Neural cell (in vitro differentiated cells): Measurements from ENCODE around the gene GNAQ. TPM values are rescaled to one million over a fixed set of nuclear protein-coding genes. Genes with fewer than 3 reads are reported as not detected.

Source experiments
- H2AFZ ChIP-seq: fragments of 200-600, 300-800 bp; sonication (generic), shearing (Covaris generic); 2 replicates; pipeline ENCODE4 v1.6.0; 2014; ENCODE audit warnings: low read depth, mild to moderate bottlenecking, antibody characterized with exemption, low read length, moderate library complexity
- H3F3A ChIP-seq: fragments of 200-600 bp; shearing (Covaris generic); 2 replicates; pipeline ENCODE4 v1.6.1; 2016; ENCODE audit warnings: mild to moderate bottlenecking, moderate library complexity, mixed read lengths, antibody characterized with exemption, low read length; ENCODE audit not compliant: insufficient read depth, poor library complexity, severe bottlenecking
- H3K27ac ChIP-seq: fragments of 200-600, 300-800 bp; sonication (generic), shearing (Covaris generic); 2 replicates; pipeline ENCODE4 v1.5.1; 2014; ENCODE audit warnings: mild to moderate bottlenecking, low read length, moderate library complexity
- H3K27me3 ChIP-seq: fragments of 300-800, 200-600 bp; sonication (generic), shearing (Covaris generic); 2 replicates; pipeline ENCODE4 v1.6.0; 2014; ENCODE audit warnings: mild to moderate bottlenecking, low read depth, low read length, moderate library complexity; ENCODE audit not compliant: insufficient read depth
- H3K36me3 ChIP-seq: fragments of 300-800, 200-600 bp; sonication (generic), shearing (Covaris generic); 2 replicates; pipeline ENCODE4 v1.5.1; 2014; ENCODE audit warnings: mild to moderate bottlenecking, antibody characterized with exemption, low read length, moderate library complexity; ENCODE audit not compliant: insufficient read depth
- H3K4me2 ChIP-seq: fragments of 300-800, 200-600 bp; sonication (generic), shearing (Covaris generic); 2 replicates; pipeline ENCODE4 v1.6.0; 2014; ENCODE audit warnings: mild to moderate bottlenecking, low read length
- H3K4me3 ChIP-seq: fragments of 300-800, 200-600 bp; sonication (generic), shearing (Covaris generic); 2 replicates; pipeline ENCODE4 v1.5.1; 2014; ENCODE audit warnings: mild to moderate bottlenecking, low read length, moderate library complexity
- H3K79me2 ChIP-seq: fragments of 200-600 bp; shearing (Covaris generic); replicated peaks from 2 replicates; pipeline ENCODE4 v1.6.0; 2014; ENCODE audit warnings: mild to moderate bottlenecking, low read length, moderate library complexity; ENCODE audit not compliant: insufficient read depth
- H3K9ac ChIP-seq: fragments of 300-800, 200-600 bp; sonication (generic), shearing (Covaris generic); 2 replicates; pipeline ENCODE4 v1.6.1; 2016; ENCODE audit warnings: mild to moderate bottlenecking, low read length, mixed read lengths
- H3K9me2 ChIP-seq: fragments of 200-600 bp; shearing (Covaris generic); 2 replicates; pipeline ENCODE4 v1.6.1; 2016; ENCODE audit warnings: mild to moderate bottlenecking, low read length, mixed read lengths; ENCODE audit not compliant: insufficient read depth
- H3K9me3 ChIP-seq: fragments of 200-600, 300-800 bp; sonication (generic), shearing (Covaris generic); 2 replicates; pipeline ENCODE4 v1.6.1; 2016; ENCODE audit warnings: mild to moderate bottlenecking, mixed run types, low read length, moderate library complexity, mixed read lengths
- H4K20me1 ChIP-seq: fragments of 200-600 bp; shearing (Covaris generic); 2 replicates; pipeline ENCODE4 v1.6.1; 2016; ENCODE audit warnings: mild to moderate bottlenecking, mixed run types; ENCODE audit not compliant: insufficient read depth
- CTCF ChIP-seq: fragments of 450-650 bp; IDR thresholded peaks from 2 replicates; pipeline ENCODE4 v1.5.1; 2014; ENCODE audit warnings: antibody characterized with exemption, mild to moderate bottlenecking, moderate library complexity; ENCODE audit not compliant: poor library complexity, severe bottlenecking
- EP300 ChIP-seq: fragments of 450-650 bp; conservative IDR thresholded peaks from 2 replicates; pipeline ENCODE4 v1.6.1; 2014; ENCODE audit warnings: antibody characterized with exemption, mild to moderate bottlenecking, moderate library complexity; ENCODE audit not compliant: poor library complexity, severe bottlenecking
- EZH2 ChIP-seq: fragments of 200-600, 300-800 bp; shearing (Covaris generic), sonication (generic); IDR thresholded peaks from 2 replicates; pipeline ENCODE4 v1.6.1; 2014; ENCODE audit warnings: antibody characterized with exemption, low read length, borderline replicate concordance, mild to moderate bottlenecking; ENCODE audit not compliant: insufficient read depth, poor library complexity, severe bottlenecking
- MXI1 ChIP-seq: fragments of 450-650 bp; conservative IDR thresholded peaks from 2 replicates; pipeline ENCODE4 v1.6.1; 2014; ENCODE audit warnings: antibody characterized with exemption, mild to moderate bottlenecking; ENCODE audit not compliant: poor library complexity, severe bottlenecking
- POLR2AphosphoS5 ChIP-seq: IDR thresholded peaks from 2 replicates; pipeline ENCODE4 v1.6.1; 2012
- RAD21 ChIP-seq: fragments of 450-650 bp; conservative IDR thresholded peaks from 2 replicates; pipeline ENCODE4 v1.6.1; 2014; ENCODE audit warnings: antibody characterized with exemption, mild to moderate bottlenecking, moderate library complexity
- REST ChIP-seq: IDR thresholded peaks from 2 replicates; pipeline ENCODE4 v1.6.1; 2012; ENCODE audit warnings: borderline replicate concordance
- SMC3 ChIP-seq: fragments of 450-650 bp; conservative IDR thresholded peaks from 2 replicates; pipeline ENCODE4 v1.6.1; 2014; ENCODE audit warnings: antibody characterized with exemption, mild to moderate bottlenecking, moderate library complexity; ENCODE audit not compliant: poor library complexity
- TAF1 ChIP-seq: IDR thresholded peaks from 2 replicates; pipeline ENCODE4 v1.6.1; 2012; ENCODE audit warnings: low read depth
- polyA plus RNA-seq: library from polyadenylated mRNA; depleted of rRNA; stranded (reverse); fragments of >200 nt; gene quantifications from 2 replicates; pipeline ENCODE4 v1.2.3, GENCODE V29; 2014

Gene GNAQ
- polyA plus RNA-seq, 1 donor from 2014 or later, result 86.7 TPM

GRCh38 chr9:77759391-77759790 lies 272.2 kb downstream of the GNAQ start:
- Histone ChIP-seq H3K4me3 (no peak overlapping the region), H3K9ac (no peak overlapping the region), H3K36me3 (peaks cover 4% of the 10 kb centered on the region), H3K79me2 (peaks cover 4% of the 10 kb centered on the region), H3K27me3 (no peaks in the 10 kb centered on the region), H3F3A (no peaks in the 10 kb centered on the region), H4K20me1 (no peaks in the 10 kb centered on the region), H3K9me3 (peaks cover 6% of the 10 kb centered on the region), H3K27ac (no peak overlapping the region), H3K9me2 (no peaks in the 10 kb centered on the region), H3K4me2 (no peak overlapping the region), H2AFZ (no peak overlapping the region)
- TF ChIP-seq EP300, result no peak
- no peak for TF ChIP-seq TAF1

- TF ChIP-seq TAF1, result no peak
- no peak for TF ChIP-seq CTCF
- no peak for TF ChIP-seq EP300
- TF ChIP-seq REST, result no peak
- TF ChIP-seq MXI1, result no peak
- no peak for TF ChIP-seq EZH2
- TF ChIP-seq RAD21, result no peak
- TF ChIP-seq SMC3, result no peak
- no peak for TF ChIP-seq POLR2AphosphoS5
- peaks cover 4% of the 10 kb centered on the region for H3K36me3 ChIP-seq
- no peak overlapping the region for H3K4me2 ChIP-seq
- no peaks in the 10 kb centered on the region for H4K20me1 ChIP-seq
- H3K79me2 ChIP-seq, result peaks cover 4% of the 10 kb centered on the region
- no peaks in the 10 kb centered on the region for H3K27me3 ChIP-seq
- peaks cover 6% of the 10 kb centered on the region for H3K9me3 ChIP-seq
- no peak overlapping the region for H3K27ac ChIP-seq
- no peak overlapping the region for H3K4me3 ChIP-seq
- no peaks in the 10 kb centered on the region for H3F3A ChIP-seq
- H2AFZ ChIP-seq, result no peak overlapping the region
- no peak overlapping the region for H3K9ac ChIP-seq
- no peaks in the 10 kb centered on the region for H3K9me2 ChIP-seq
These were observed 275.2 kb downstream of the GNAQ start for GRCh38 chr9:77756449-77756848.

- no peaks in the 10 kb centered on the region for H3F3A ChIP-seq
- peaks cover 6% of the 10 kb centered on the region for H3K9me3 ChIP-seq
- H3K79me2 ChIP-seq, result peaks cover 4% of the 10 kb centered on the region
- H3K27me3 ChIP-seq, result no peaks in the 10 kb centered on the region
- no peak overlapping the region for H2AFZ ChIP-seq
- no peak overlapping the region for H3K9ac ChIP-seq
- H3K27ac ChIP-seq, result no peak overlapping the region
- no peaks in the 10 kb centered on the region for H3K9me2 ChIP-seq
- TF ChIP-seq REST (no peak), SMC3 (no peak), EZH2 (no peak)
- no peak overlapping the region for H3K4me2 ChIP-seq
- no peaks in the 10 kb centered on the region for H3K36me3 ChIP-seq
- no peaks in the 10 kb centered on the region for H4K20me1 ChIP-seq
- H3K4me3 ChIP-seq, result no peak overlapping the region
These were observed 278.4 kb downstream of the GNAQ start for GRCh38 chr9:77753180-77753579.
